SU-DHL-6 (cell line): ENCODE measurements around the gene AATF.

Source experiments
- EZH2phosphoT487 ChIP-seq: fragments of 200-600 bp; sonication (generic), shearing (Covaris generic); conservative IDR thresholded peaks from 2 replicates; pipeline ENCODE4 v1.6.1; 2018; ENCODE audit warnings: mild to moderate bottlenecking, antibody characterized with exemption, low read length, moderate library complexity, mixed read lengths
- TF ChIP-seq, protein P1 (sequence below): fragments of 200-600 bp; sonication (generic); IDR thresholded peaks from one replicate; pipeline ENCODE4 v1.5.1; 2017; ENCODE audit warnings: antibody characterized with exemption, mild to moderate bottlenecking, low read length, moderate library complexity; ENCODE audit not compliant: insufficient read depth, poor library complexity, severe bottlenecking

DNA sequence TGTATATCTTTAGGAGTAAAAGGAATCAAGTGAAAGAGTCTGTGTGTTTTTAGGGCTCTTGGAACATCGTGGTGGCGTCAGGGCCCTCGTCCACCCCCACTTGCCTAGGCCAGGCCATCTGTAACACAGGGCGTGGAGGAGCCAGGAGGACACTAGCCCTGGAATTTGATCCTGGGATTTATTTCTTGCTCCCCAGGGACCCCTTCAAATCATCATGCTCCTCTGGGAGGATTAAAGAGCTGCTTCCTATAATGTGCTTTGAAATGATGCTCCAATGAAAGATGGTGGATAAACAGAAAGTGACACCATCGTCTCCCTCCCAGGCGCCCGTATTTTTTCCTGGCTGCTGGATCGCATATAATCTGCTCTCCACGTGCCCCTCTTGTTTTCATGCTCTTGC lies 113.3 kb downstream of the AATF start:
- no peak for TF ChIP-seq EZH2phosphoT487
- TF ChIP-seq, protein P1, sequence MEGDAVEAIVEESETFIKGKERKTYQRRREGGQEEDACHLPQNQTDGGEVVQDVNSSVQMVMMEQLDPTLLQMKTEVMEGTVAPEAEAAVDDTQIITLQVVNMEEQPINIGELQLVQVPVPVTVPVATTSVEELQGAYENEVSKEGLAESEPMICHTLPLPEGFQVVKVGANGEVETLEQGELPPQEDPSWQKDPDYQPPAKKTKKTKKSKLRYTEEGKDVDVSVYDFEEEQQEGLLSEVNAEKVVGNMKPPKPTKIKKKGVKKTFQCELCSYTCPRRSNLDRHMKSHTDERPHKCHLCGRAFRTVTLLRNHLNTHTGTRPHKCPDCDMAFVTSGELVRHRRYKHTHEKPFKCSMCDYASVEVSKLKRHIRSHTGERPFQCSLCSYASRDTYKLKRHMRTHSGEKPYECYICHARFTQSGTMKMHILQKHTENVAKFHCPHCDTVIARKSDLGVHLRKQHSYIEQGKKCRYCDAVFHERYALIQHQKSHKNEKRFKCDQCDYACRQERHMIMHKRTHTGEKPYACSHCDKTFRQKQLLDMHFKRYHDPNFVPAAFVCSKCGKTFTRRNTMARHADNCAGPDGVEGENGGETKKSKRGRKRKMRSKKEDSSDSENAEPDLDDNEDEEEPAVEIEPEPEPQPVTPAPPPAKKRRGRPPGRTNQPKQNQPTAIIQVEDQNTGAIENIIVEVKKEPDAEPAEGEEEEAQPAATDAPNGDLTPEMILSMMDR, result no peak
